HG03439 (cell line): ENCODE data around the gene SGCE.
A peak's percentile ranks its signal among the peaks of the same experiment; 100 is the strongest.

ENCODE experiments used
- ATAC-seq: cut with Tn5 transposase; IDR thresholded peaks from one replicate; pipeline ENCODE4 v1.9.1; 2021; ENCODE audit warnings: mild to moderate bottlenecking, moderate library complexity; ENCODE audit not compliant: unreplicated experiment

SGCE gene

DNA sequence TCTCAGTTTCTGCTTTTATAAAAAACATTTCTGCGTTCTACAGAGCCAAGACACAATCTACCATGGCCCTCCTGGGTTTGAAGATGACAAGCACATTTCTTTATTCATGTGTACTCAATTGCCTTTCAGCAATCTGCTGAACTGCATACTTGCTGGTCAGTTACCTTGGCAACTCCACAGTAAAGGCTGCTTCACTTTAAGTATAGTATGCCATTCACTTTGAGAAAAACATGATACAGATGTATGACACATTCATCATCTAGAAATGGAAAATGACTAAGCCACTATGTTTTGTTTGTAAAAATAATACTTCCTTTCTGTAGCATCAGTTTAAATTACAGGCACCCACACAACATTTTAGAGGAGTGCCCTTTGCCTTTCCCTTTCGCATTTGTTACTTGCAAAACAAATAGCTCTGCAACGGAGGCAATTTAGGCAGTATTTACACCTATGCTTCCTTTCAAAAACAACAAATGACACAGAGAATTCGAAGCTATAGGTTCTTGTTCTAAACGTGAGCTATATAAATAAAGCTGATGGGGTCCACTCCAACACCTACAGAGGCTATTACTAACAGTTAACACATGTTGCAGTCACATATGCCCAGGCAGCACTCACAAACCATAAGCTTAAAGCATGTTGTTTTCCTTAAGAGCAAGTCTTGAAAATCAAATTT lies 23.5 kb downstream of the SGCE start:
- ATAC-seq, result peak; percentile 60

DNA sequence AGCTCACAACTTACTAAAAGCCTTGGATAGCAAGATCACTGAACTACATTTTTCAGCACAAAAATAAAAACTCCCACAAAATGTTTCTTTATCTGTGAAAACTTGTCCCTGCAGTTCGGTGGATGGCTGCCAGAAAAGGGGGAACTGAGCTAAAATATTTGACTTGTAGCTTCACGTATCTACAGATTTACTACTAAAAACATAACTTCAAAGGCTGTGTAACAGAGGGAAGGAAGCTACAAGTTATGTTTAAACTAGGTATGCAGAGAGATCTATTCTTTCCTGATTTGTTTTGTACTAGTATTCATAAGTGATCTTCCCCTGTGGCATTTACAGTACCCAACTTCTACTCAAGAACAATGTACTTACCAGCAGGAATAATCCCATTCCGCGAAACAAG lies 25.1 kb downstream of the SGCE start:
- no peak for ATAC-seq

DNA sequence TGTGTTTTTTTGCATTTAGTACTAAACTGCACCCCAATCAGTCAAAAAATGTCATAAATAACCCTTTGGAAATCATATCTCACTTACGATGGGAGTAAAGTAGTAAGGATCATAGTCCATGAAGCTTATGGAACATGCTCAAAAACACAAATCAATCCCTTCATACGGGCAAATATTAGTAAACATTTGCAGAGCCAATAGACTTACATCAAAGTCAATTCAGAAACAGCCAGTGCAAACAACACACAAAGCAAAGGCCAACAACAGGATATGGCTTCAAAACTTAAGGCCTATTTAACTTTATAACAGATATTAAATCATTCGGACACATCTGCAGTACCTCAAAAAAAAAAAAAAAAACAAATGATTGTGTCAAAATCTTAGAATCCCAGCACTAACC lies 32.1 kb downstream of the SGCE start:
- no peak for ATAC-seq

GRCh38 chr7:94621120-94621519 lies 34.8 kb downstream of the SGCE start:
- ATAC-seq, result no peak

DNA sequence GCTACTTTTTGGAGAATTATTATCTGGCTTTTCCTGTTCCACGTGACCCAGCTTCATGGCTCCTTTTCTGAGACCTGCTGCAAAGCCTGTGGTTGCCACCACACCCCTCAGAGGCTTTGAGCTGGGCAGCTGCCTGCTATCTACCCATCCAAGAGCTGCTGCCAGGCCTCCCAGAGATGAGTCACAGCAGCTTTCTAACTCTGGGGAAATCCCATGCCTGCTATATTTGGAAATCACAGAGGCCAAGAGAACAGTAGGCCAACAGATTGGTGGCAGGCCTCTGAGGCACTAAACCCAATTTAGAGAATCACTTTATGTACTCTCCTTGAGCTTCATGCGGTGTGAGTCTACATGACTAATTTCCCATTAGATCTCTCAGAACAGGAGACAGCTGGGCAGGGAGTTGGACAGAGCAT lies 35.2 kb downstream of the SGCE start:
- ATAC-seq, result peak; percentile 99

- ATAC-seq, result no peak
Observed at GRCh38 chr7:94618126-94618525, 37.8 kb downstream of the SGCE start.

DNA sequence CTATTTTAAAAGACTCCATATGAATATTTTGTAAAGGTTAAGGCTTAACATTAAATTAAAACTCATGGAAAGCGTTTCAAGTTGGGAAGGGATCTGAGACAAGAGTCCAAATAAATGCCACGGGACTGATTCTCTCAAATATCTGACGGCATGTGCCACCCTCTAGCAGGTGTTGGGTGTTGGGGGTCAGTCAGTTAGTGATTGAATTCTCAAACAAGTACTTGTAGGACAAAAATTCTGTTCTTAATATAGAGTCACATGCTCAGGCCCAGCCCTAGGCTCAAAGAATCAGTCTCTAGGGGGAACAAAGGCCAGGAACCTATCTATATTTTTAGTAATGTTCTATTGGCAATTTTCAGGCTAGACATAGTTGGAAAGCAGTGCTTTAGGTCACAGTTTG lies 39.1 kb downstream of the SGCE start:
- no peak for ATAC-seq

DNA sequence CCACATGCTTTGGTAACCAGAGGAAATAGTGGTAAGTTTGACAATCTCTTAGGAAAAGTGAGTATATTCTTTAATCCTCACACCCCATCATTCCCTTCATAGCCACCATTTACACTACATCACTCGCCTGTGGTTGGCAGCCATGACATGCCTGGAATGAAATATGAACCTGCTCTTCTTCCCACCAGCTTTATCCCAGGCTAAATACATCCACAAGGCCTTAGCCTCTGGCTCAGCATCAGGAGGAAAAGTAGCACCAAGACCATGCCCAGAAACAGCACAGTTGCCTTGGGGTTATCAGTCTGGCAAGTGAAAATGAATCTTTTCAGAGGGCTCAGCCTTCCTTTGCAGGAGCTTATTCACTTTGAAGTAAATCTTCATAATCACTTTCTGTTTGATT lies 40.3 kb downstream of the SGCE start:
- no peak for ATAC-seq

DNA sequence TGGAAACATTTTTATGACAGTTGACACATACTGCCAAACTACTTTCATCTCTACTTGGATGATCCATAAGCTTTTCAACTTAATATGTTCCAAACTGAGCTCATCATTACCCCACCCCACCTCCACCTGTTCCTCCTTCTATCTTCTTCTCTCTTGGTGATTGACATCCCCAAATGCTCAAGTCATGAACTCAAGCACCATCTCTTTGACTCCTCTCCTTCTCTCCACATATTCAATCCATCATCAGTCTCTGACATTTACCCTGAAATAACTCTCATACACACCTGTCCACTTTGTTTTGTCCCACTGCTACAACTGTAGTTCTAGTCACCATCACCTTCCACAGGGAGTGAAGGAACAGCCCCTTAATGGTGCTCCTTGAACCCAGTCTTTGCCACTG lies 43.3 kb downstream of the SGCE start:
- ATAC-seq, result no peak

GRCh38 chr7:94612253-94612652 lies 43.7 kb downstream of the SGCE start:
- no peak for ATAC-seq

GRCh38 chr7:94609561-94609960 lies 46.4 kb downstream of the SGCE start:
- ATAC-seq, result no peak

DNA sequence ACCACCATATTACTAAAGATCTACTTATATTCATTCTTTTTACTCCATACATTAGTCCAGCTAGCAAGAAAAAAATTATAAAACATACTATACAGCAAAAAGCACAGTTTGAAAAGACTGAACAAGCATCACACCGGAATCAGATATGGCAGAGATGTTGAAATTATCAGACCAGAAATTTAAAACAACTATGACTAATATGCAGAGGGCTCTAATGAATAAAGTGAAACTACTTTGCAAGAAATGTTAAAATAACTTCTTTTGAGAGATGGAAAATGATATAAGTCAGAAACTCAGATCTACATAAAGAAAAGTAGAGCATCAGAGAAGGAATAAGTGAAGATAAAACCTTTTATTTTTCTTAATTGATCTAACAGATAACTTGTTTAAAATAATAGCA lies 50.9 kb downstream of the SGCE start:
- no peak for ATAC-seq

DNA sequence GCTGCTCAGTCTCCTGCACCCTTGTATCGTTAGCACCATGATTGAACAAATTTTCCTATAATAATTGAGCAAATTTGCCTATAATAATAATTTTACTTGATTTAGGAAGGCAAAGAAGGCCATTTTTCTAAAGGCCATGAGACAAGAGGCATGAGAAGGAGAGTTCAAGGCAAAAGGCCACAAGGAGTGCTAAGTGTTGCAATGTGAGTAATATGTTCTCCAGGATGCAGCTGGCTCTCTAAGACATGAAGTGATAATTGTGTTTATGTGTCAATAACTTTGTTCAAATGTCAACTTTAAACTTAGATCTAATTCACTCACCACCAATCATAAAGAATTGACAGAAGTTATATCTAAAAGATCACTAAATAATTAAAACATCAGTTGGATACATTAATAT lies 53.8 kb downstream of the SGCE start:
- no peak for ATAC-seq

GRCh38 chr7:94600267-94600666 lies 55.7 kb downstream of the SGCE start:
- ATAC-seq, result no peak

DNA sequence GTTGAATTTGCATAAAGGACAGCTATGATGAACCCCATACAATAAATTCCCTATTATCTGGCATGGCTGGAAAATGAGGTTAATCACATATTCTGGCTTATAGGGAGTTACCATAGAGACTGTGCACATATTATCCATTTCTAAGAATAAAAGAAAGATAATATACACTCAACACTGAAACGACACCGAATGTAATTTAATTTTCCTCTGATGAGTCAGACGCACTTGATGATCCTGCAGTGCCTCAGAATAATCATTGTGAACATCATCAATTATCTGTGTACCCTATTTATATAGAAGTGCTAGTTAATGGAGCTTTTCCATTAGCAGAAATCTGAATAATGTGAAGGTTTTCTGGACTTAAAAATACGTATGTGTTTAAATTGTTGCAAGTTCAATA lies 60.2 kb downstream of the SGCE start:
- ATAC-seq, result no peak

GRCh38 chr7:94594882-94595281 lies 61.1 kb downstream of the SGCE start:
- no peak for ATAC-seq

DNA sequence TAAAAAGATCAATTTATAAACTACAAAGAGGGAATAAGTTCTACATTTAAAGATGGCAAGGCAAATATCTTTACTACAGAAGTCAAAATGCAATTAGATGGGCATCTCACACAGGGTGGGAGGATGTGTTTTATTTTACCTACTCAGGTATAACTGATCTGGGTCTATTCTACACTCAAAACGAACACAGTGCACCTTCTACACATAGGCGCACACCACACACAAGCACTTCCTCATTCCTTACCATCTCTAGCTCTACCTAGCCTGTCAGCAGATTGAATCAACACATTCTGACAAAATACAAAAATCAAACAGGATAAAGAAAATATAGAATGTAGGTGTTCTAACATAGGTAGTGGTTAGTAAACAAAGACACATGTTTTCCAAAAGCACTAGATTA lies 64.8 kb downstream of the SGCE start:
- ATAC-seq, result no peak

DNA sequence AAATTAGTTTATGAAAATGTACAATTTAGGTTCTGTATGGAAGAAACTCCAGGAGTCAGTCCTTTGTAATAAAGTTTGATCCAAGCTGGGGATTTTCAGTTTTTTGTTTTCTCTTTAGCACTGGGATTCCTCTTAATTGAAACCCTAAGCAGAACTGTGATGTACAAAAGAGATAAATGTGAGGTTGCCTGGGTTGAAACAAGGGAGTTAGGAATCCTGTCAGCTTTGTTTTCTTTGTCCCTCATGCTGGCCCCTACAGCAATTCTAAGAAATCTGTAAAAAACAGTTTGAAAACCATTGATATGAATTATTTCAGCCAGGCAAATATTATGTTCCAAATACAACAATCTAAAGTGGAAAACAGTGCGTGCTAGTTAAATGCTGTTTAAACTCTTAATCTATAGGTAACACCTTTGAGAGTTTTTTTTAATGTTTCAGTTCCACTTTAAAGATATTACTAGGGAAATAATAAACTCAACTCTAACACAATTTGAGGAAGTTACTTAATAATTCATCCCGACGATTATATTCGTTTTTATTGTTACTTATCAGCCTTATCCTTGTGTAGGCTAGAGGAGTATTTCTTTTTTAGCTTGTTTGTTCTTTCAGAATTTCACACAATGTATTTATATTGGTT lies 65.3 kb downstream of the SGCE start:
- ATAC-seq, result no peak

- no peak for ATAC-seq
Observed at GRCh38 chr7:94588075-94588474, 67.9 kb downstream of the SGCE start.

GRCh38 chr7:94584113-94584512 lies 71.8 kb downstream of the SGCE start:
- ATAC-seq, result no peak

DNA sequence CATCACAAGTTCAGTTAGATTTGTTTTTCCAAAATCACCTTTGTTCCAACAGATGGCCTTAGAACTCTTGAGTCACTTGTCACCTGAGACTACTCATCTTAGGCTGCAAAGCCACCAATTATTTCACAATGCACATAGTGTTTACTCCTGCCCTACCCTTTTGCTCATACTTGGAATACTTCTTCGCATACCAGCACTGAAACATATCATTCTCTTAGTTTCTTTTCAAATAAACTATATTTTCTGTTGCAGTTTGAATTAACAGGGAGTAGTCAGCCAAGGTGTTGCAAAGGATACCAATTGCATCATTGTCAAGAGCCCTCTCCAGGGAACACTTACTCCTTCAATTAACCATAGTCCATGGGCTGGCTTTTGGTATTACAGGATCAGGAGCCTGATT lies 75.3 kb downstream of the SGCE start:
- no peak for ATAC-seq

DNA sequence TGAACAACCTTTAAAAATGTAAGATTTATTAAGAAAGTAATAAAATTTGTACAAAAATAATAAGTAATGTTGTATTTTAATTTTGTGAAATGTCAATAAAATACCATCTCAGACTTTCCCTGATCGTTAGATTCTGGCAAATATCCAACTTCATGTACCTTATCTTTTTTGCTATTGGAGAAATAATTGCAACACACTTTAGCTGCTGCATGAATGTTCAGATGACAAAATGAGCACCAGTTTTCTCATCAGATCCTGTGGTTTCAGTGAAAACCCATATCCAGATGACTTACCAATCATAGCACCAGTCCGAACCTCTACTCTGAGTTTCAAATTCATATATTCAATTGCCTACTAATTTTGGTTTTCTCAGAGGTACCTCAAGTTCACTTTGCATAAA lies 76.5 kb downstream of the SGCE start:
- no peak for ATAC-seq

DNA sequence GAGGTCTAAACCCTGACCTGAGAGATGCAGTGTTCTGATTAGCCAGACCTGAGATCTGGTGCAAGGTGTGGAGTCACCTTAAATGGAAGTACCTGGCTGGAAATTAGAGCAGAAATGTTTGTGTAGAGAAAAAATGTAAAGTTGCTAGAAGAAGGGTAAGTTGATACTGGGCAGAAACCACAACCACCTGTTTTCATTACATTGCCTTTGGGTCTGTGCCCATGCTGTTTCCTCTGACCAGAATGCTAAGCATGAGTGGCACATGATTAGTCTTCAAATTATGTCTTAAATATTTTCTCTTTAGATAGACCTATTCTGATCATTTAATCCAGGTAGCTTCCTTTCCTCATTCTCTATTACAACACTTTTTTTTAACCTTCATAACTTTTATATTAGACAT lies 77.3 kb downstream of the SGCE start:
- no peak for ATAC-seq
